VCaP (cell line): ENCODE measurements around the gene FRY.

Experiments used
- H3K27ac ChIP-seq: fragments of 450-650 bp; 2 replicates; pipeline ENCODE4 v1.5.1; 2017
- CTCF ChIP-seq: fragments of 450-650 bp; conservative IDR thresholded peaks from 2 replicates; pipeline ENCODE4 v1.5.1; 2017; ENCODE audit warnings: mild to moderate bottlenecking, moderate library complexity

FRY gene

GRCh38 chr13:32117701-32118100 is 86.1 kb downstream of the FRY start:
- no peak for TF ChIP-seq CTCF
- H3K27ac ChIP-seq = no peak overlapping the region

- TF ChIP-seq CTCF = no peak
- peak overlapping the region; percentile 27; the same call in 1 of the 2 replicates for H3K27ac ChIP-seq
These were observed 89.7 kb downstream of the FRY start for GRCh38 chr13:32121316-32121715.

- no peak for TF ChIP-seq CTCF
- no peak overlapping the region for H3K27ac ChIP-seq
These were observed 93.2 kb downstream of the FRY start for GRCh38 chr13:32124743-32125142.

GRCh38 chr13:32125221-32125689 is 93.7 kb downstream of the FRY start:
- H3K27ac ChIP-seq = no peak overlapping the region
- no peak for TF ChIP-seq CTCF

- TF ChIP-seq CTCF = no peak
These were observed 94.2 kb downstream of the FRY start for GRCh38 chr13:32125751-32126150.

GRCh38 chr13:32126278-32126677 is 94.7 kb downstream of the FRY start:
- no peak overlapping the region for H3K27ac ChIP-seq
- no peak for TF ChIP-seq CTCF

More at GRCh38 chr13:32125751-32126150, 94.2 kb downstream of the FRY start:
- no peak overlapping the region for H3K27ac ChIP-seq

- H3K27ac ChIP-seq = no peak overlapping the region
These were observed 95.2 kb downstream of the FRY start for GRCh38 chr13:32126756-32127155.

More at GRCh38 chr13:32126756-32127155, 95.2 kb downstream of the FRY start:
- TF ChIP-seq CTCF = no peak
